Activated CD4-positive, alpha-beta T cell treated with anti-CD3 and anti-CD28 coated beads, Interleukin-2, Interleukin-4, amounts not matched to agents 100 ng/mL and 50 ng/mL, durations not matched to agents 16 hours and 8 hours (primary cell): ENCODE results near the gene ZBTB47.

Experiments used
- DNase-seq: peaks from one replicate; pipeline ENCODE4 v3.0.0-alpha.2; 2020; ENCODE audit warnings: low spot score

The ZBTB47 gene

DNA sequence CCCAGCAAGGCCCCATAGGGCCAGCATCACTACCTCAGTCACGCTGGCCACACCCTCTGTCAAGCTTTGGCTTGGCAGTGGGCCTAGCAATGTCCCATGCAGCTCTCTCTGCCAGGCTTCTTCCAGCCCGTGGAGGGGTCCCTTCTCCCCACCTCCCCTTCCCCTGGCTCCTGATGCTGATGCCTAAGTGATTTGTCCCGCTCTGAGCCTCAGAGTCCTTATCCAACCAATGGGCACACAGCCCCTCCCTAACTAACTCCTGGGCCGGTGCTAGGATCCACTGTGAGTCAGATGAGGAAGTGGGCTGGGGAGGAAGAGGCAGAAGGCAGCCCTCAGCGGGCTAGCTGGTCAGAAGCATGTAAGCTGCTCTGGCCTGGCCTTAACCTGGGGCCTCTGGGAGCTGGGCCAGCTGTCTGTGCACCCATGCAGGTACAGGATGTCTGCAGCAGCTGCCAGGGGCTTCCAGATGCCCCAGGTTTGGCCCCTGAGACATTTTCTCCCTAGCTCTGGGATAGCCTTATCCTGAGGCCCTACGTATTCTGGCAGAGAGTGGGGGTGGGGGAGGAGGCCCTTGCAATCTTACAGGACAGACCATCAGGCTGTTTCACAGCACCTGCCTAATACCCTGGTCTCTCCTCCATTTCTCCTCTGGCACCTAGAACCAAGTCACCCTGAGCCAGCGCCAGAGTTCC lies 740 bp upstream of the ZBTB47 start:
- no peak for DNase-seq

DNA sequence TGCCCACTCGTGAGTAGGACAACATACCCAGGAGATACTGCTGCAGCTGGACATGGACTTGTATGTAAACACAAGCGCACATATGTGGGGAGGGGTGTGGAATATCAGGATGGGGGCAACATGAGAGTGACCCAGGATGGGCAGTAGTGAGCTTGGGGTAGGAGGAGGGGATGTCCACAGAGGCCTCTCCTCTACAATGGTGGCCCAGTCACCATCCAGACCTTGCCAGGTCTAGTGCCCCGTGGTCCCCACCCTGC lies 266 bp upstream of the ZBTB47 start:
- no peak for DNase-seq

DNA sequence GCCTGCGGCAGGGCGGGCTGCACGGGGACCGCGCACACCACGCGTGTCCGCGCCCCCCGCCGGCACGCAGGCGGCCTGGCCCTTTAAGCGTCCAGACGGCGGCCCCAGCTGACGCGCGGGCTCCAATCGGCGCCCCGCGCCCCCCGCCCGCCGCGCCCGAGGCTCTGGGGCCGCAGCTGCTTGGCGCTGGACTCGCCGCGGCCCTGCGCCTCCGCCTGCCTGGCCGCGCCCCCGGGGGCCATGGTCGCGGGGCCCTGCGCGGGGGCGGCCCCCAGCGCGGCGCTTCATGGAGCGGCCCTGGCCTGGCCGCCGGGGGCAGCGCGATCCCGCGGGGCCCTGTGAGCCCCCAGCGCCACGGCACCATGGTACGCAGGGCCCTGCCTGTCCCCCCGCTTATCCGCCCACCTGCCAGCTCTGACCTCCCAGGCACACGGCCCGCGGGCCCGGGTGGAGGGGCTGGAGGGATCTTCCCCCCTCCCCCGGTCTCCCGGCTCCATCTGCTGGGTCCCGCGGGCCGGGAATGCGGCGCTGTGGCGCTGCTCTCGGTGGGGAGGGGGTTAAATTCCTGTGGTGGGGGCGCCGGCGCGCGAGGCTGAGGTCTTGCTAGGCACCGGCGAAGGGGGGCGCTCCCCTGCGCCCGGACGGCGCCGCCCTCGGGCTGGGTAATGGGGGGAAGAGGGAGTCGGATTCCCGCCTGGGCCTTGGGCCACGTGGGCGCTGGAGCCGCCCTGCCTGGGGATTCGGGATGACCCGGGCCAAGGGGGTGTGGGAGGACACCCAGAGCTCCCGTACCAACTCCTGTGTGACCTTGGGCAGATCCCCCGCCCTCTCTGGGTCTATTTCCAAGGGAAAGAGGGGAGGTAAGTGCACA lies 1.1 kb downstream of the ZBTB47 start:
- no peak for DNase-seq

DNA sequence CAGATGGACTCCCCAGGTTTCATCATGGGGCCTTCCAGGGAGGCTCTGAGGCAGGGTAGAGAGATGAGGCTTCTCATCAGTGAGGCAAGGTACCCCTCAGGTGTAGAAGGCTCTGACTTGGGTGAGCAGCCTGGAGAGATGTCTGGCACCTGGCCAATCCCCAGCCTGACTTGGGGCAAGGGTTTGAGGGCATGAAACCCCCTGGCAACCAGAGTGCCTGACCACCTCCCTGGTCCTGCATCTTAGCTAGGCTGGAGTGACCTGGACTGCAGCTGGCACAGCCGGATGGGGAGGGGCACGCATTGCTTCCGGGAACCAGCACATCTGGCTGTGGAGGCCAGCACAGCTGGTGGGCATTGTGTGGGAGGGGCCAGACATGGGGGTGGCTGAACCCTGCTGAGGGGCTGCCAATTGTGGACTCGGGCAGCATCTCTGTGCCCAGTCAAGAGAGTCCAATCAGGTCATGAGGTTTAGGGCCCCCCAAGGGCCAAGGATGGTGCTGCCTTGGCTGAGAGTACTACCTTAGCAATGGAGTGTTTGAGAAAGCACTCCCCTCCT lies 1.9 kb downstream of the ZBTB47 start:
- no peak for DNase-seq

DNA sequence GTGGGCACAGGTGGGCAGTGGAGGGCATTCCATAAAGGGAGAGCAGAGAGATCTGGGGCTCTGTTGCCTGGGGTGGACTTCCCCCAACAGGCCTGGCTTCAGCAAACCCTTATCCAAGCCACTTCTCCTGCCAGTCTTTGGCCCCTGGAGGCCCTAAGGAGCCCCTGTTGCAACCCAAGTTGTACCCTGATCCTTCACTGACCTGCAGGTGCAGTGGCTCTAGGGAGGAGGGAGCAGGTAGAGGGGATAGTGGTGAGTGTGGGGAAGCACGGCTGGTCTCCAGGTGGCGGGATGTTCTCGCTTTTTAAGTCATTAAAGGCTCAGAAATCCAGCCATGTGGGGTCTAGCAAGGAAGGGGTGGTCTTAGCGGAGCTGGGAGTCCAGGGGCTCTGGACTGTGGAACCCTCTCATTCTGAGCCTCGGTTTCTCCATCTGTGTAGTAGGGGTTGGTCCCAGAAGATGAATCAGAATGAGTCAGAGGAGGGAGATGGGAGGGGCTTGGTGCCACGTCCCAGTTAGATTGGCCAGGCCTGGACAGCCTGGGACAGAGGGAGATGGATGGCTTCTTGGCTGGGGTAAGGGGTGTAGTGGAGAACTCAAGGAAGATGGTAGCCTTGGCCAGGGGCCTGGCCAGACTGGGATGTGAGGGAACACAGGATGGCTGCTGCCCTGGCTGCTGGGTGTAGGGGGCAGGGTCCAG lies 2.6 kb downstream of the ZBTB47 start:
- DNase-seq, result no peak

DNA sequence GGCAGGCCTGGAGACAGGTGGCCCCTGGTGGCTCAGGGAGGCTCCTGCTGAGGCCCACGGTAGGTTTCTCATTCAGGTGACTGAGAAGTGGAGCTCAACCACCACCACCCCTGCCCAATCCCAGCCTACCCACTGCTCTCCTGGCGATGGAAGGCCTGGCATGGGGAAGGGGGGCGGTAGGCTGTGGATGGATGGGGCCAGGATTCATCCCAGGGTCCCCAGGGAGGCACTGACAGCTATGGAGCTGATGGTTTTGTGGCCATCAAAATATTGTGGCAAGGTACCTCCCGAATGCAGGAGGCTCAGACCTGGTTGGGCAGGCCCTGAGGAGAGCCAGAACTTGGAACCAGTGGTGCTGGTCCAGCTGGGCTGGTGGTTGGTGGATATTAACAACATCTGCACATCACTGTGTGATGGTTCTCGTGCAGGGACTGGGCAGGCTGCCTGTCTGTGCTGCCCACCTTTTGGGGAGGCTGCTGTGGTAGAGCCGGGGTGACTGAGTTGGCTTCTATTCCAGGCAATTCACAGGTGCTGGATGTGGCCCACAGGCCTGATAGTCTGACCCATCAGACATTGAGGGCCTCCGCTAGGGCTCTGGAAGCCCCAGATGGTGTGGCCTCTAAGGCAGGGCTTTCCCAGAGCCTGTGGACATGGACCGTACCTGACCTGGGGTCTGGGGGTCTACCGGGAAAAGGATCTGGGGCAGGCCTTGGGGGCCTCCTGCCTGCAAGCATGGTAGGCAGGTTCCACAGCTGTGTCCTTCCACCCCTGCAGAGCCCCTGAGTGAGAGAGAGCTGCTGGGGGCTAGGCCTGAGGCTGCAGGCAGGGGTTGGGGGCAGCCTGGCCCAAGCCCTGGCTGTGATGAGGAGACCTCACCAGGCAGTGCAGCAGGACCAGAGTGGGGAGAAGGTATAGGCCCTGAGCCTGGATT lies 3.4 kb downstream of the ZBTB47 start:
- DNase-seq, result no peak

DNA sequence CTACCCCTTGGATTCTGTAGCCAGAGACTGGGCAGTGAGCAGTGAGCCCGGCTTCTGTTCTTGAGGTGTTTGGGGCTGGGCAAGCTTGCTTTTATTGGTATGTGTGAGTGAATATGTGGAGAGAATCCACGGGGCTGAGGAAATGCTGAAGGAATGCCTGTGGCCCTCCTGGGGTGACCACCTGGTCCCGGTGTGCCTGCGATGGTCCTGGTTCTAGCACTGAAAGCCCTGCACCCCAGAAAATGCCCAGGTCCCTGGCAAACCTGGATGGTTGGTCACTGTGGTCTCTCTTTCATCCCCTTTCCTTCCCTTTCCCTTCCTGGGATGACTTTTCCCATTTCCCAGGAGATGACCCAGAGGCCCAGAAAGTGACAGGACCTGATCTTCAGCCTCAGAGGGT lies 4.2 kb downstream of the ZBTB47 start:
- DNase-seq, result no peak

DNA sequence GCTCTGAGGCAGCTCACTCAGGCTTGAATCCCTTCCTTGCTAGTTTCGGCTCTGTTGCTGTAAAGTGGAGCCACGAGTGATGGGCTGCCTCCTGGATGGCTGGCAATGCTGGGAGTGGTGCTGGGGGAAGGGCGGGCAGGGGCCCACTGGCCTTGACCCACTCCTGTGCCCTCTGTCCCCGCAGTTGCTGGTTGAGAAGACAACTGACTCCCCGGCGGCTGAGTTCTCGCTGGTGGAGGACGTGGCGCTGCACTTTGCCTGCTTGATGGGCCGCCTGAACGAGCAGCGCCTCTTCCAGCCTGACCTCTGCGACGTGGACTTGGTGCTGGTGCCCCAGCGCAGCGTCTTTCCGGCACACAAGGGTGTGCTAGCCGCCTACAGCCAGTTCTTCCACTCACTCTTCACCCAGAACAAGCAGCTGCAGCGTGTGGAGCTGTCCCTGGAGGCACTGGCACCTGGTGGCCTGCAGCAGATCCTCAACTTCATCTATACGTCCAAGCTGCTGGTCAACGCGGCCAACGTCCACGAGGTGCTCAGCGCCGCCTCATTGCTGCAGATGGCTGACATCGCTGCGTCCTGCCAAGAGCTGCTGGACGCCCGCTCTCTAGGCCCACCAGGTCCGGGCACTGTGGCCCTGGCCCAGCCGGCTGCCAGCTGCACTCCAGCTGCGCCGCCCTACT lies 4.7 kb downstream of the ZBTB47 start:
- no peak for DNase-seq

DNA sequence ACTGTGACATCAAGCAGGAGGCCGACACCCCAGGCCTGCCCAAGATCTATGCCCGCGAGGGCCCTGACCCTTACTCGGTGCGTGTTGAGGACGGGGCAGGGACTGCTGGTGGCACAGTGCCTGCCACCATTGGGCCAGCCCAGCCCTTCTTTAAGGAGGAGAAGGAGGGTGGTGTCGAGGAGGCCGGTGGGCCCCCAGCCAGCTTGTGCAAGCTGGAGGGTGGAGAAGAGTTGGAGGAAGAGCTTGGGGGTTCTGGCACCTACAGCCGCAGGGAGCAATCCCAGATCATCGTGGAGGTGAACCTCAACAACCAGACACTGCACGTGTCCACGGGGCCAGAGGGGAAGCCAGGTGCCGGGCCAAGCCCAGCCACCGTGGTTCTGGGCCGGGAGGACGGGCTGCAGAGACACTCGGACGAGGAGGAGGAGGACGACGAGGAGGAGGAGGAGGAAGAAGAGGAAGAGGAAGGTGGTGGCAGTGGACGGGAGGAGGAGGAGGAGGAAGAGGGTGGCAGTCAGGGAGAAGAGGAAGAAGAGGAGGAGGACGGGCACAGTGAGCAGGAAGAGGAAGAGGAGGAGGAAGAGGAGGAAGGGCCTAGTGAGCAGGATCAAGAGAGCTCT lies 5.4 kb downstream of the ZBTB47 start:
- no peak for DNase-seq

DNA sequence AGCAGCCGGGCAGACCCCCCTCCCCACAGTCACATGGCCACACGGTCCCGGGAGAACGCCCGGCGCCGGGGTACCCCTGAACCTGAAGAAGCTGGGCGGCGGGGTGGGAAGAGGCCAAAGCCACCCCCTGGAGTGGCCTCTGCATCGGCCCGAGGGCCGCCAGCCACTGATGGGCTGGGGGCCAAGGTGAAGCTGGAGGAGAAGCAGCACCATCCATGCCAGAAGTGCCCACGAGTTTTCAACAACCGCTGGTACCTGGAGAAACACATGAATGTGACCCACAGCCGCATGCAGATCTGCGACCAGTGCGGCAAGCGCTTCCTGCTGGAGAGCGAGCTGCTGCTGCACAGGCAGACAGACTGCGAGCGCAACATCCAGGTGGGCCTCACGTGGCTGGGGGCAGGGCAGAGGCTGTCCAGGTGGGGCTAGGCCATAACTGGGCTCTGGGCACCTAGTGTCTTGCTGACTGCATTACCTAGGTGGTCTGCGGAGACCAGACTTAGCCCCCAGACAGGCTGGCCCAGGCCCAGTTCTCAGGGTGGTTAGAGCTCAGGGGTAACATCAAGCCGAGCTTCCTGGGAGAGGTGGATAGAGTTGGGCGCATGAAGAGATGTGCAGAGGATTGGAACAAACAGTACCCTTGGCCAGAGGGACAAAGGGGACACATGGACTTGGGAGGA lies 6.1 kb downstream of the ZBTB47 start:
- DNase-seq, result no peak

DNA sequence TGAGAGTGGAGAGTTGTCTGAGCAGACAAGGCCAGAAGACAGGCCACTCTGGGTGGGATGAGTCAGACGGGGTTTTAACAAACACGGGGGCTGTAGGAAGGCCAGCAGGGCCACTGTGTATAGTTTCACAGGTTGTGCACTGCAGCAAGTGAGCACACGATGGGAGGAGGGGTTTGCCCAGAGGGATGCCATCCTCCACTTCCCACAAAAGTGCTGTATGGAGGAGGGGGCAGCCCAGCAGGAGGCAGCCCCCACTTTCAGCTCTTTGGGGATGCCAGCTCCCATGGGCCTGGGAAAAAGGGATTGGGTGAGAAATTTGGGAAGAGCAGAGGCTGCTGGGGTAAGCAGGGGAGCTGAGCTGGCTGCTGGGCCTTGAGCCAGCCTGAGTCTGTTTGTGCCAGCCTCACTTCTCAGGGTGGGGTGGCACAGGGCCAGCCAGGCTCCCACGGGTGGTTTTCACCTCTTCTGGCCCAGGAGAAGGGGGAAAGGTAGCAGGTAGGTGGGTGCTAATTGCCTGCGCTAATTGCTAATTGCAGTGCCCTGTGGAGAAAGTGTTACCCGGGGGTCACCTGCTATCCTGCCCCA lies 6.7 kb downstream of the ZBTB47 start:
- no peak for DNase-seq

DNA sequence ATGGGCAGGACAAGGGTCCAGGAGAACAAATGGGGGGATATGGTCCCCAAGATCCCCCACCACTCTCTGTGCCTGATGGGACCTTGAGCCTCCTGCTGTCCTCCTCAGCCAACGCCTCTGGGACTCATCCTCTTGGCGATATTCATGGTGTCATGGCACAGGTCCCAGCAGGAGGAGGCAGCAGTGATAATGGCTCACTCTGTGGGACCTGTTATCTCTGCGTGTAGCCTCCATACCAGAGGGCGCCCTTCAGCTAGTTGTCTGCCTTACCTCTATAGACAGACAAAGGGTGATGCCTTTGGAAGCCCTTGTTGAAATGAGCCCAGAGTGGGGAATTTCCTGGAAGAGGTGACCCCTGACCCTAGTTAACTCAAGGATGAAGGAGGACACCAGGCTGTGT lies 7.4 kb downstream of the ZBTB47 start:
- peak; percentile 17 for DNase-seq

DNA sequence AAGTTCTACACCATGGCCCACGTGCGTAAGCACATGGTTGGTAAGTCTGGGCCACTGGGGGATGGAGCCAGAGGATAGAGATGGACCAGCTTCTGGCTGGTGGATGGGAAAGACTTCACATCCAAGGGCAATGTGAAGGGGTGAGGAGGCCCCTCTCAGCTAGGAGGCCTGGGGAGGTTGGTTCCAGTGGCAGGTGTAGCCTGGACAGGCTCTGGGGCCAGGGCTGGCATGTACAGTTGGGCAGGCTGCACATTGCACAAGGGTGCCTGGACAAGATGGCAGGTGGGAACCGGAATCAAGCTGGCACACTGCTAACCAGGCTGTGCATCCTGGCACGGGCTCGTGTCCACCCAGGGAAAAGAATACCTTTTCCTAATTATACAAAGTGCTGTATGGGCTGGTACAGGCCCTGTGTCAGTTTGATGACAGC lies 8.1 kb downstream of the ZBTB47 start:
- DNase-seq, result no peak

DNA sequence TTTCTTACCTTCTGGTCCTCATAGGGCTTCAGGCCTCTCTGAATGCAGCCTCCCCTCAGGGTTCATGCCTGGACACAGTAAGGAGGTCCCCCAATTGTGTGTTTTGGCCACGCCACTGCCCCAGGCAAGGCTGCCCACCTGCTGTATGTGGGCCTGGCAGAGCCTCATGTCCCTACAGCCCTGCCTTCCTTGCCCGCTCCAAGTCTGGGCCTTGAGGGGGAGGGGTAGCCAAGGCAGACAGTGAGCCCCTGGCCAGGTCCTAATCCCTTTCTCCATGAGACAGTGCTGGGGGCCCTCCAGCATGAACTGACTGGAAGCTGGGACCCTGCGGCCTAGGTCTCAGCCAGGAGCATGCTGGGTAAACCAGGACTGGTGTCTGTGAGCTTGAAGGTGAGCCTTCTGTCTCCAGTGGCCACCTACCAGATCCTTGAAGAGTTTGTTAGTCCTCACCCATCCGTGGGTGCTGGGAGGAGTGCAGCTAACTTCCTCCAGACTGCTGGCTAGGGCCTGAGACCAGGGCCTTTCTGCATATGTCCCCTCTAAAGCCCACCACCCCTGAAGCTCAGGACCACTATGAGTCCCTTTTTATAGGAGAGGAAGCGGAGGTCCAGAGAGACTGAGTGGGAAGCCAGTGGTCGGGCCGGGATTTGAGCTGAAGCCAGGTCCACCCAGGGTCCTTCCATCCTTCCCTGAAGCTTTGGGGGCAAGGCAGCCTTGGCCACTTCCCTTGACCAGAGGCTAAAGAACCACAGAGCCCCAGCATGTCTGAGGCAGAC lies 8.7 kb downstream of the ZBTB47 start:
- DNase-seq, result no peak

DNA sequence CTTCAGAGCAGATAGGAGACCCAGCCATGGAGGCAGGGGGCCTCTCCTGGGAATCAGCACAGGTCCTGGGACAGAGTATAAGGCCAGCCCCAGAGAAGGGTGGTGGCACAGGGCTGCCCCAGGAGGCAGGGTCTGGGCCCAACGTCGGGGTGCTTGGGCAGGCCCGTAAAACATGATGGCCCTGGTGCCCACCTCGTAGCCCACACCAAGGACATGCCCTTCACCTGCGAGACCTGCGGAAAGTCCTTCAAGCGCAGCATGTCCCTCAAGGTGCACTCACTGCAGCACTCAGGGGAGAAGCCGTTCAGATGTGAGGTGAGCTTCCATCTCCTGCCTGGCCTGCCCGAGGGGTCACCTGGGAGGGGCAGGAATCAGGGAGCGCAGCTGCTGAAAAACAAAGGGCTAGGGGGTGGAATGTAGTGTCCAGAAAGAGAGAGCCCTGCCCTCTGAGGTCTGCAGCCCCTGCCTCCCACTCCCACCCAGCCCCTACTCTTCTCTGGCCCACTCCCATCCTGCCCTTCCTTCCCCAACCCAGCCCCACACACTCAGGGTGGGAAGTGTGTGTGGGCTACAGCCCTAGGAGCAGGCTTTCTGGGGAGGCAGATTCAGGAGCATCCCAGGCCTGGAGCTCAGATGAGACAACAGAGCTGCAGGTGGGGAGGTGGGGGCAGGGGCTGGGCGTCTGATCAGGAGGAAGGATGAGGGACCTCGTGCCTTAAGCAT lies 9.5 kb downstream of the ZBTB47 start:
- DNase-seq, result no peak

DNA sequence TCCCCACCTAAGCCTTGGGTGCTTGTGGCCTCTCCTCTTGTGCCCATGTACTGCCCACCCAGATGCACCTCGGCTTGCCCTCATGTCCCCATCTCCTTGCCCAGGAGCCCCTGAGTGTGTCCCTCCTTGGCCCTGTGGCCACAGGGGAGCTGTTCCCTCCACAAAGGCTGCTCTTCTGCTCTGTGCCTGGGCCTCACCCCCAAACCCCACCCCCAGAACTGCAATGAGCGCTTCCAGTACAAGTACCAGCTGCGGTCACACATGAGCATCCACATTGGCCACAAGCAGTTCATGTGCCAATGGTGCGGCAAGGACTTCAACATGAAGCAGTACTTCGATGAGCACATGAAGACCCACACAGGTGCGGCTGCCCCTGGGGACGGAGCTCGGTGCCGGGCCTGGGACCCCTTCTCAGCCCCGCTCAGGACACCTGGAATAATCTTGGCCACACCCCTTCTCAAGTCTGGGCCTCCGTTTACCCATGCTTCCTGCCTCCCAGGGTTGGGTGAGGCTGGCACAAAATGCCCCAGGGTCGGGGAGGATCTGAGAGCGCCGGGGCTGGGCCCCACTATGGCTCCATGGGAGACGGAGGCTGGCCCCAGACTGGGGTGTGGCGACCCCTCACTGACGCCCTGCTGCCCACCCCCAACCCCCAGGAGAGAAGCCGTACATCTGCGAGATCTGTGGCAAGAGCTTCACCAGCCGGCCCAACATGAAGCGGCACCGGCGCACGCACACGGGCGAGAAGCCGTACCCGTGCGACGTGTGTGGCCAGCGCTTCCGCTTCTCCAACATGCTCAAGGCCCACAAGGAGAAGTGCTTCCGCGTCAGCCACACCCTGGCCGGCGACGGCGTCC lies 10.3 kb downstream of the ZBTB47 start:
- DNase-seq, result no peak

DNA sequence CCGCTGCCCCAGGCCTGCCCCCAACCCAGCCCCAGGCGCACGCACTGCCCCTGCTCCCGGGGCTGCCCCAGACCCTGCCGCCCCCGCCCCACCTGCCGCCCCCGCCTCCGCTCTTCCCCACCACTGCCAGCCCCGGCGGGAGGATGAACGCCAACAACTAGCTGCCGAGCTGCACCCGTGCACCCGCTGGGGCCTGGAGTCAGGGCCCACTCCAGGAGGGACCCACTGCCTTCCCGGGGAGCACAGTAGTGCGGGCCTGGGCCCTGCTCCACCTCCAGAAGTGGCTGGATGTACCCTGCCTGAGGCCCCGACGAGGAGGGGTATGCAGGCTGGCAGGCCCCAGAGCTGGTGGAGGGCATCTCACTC lies 10.9 kb downstream of the ZBTB47 start:
- DNase-seq, result no peak
